HL-60/S4 (cell line): ENCODE measurements around the gene KRTAP5-4.
"Not testable (repeated sequence)": the region's sequence is repeated elsewhere in the genome, so short reads cannot be mapped to it uniquely, and the experiment has no call there.

ENCODE experiments used
- in situ Hi-C: fragments of 300-500 bp; cut with MboI; formaldehyde crosslinking; loops from 2 replicates; pipeline ENCODE4 v1.14.3; 2022; ENCODE audit warnings: low sequenced_read_pairs

The KRTAP5-4 gene

GRCh38 chr11:1622086-1622485 is at the start of gene KRTAP5-4:
Gene KRTAP5-4, minus strand, starts transcription at chr11:1622138. Its CDS starts 45 bp downstream, at chr11:1622093.
- in situ Hi-C loops: no loop called here

GRCh38 chr11:1671658-1672057 is 49.7 kb upstream of the KRTAP5-4 start:
- in situ Hi-C loops: no loop called here

- in situ Hi-C loops: no loop called here
Measured at GRCh38 chr11:1670905-1671371, 49.0 kb upstream of the KRTAP5-4 start.

- in situ Hi-C loops: not testable (repeated sequence)
Measured at GRCh38 chr11:1670457-1670856, 48.5 kb upstream of the KRTAP5-4 start.

GRCh38 chr11:1669546-1670218 is 47.7 kb upstream of the KRTAP5-4 start:
- in situ Hi-C loops: no loop called here

- in situ Hi-C loops: no loop called here
Measured at GRCh38 chr11:1668911-1669473, 47.1 kb upstream of the KRTAP5-4 start.

- in situ Hi-C loops: no loop called here
Measured at GRCh38 chr11:1667906-1668305, 46.0 kb upstream of the KRTAP5-4 start.

GRCh38 chr11:1667121-1667850 is 45.3 kb upstream of the KRTAP5-4 start:
- in situ Hi-C loops: no loop called here

- in situ Hi-C loops: no loop called here
Measured at GRCh38 chr11:1665313-1665712, 43.4 kb upstream of the KRTAP5-4 start.

GRCh38 chr11:1662699-1663283 is 40.9 kb upstream of the KRTAP5-4 start:
- in situ Hi-C loops: not testable (repeated sequence)

GRCh38 chr11:1661454-1662269 is 39.7 kb upstream of the KRTAP5-4 start:
- in situ Hi-C loops: not testable (repeated sequence)

- in situ Hi-C loops: no loop called here
Measured at GRCh38 chr11:1660111-1660867, 38.4 kb upstream of the KRTAP5-4 start.

GRCh38 chr11:1659506-1659905 is 37.6 kb upstream of the KRTAP5-4 start:
- in situ Hi-C loops: no loop called here

GRCh38 chr11:1656670-1657069 is 34.7 kb upstream of the KRTAP5-4 start:
- in situ Hi-C loops: no loop called here

GRCh38 chr11:1656061-1656441 is 34.1 kb upstream of the KRTAP5-4 start:
- in situ Hi-C loops: no loop called here

GRCh38 chr11:1655168-1656060 is 33.5 kb upstream of the KRTAP5-4 start:
- in situ Hi-C loops: no loop called here

GRCh38 chr11:1654388-1655167 is 32.6 kb upstream of the KRTAP5-4 start:
- in situ Hi-C loops: no loop called here
